Kidney epithelial cell (primary cell): Measurements from ENCODE around the gene MIDN. TPM values are rescaled to one million over a fixed set of nuclear protein-coding genes. Genes with fewer than 3 reads are reported as not detected.

Source experiments
- DNase-seq: peaks from one replicate; pipeline ENCODE4 v3.0.0-alpha.2; 2010; ENCODE audit warnings: low read depth
- H3K27me3 ChIP-seq: 2 replicates; pipeline ENCODE4 v1.6.0; 2011; ENCODE audit warnings: low read length; ENCODE audit not compliant: control insufficient read depth, insufficient read depth
- H3K36me3 ChIP-seq: 2 replicates; pipeline ENCODE4 v1.5.1; 2011; ENCODE audit warnings: low read length; ENCODE audit not compliant: control insufficient read depth, insufficient read depth
- H3K4me3 ChIP-seq: 2 replicates; pipeline ENCODE4 v1.5.1; 2011; ENCODE audit warnings: low read depth, mild to moderate bottlenecking, control low read depth, low read length
- total RNA-seq: library from RNA; depleted of rRNA; stranded (reverse); fragments of >200 nt; gene quantifications from 2 replicates; pipeline ENCODE4 v1.2.3, GENCODE V29; 2015
- TF ChIP-seq, protein P1 (sequence below): IDR thresholded peaks from 2 replicates; pipeline ENCODE4 v1.5.1; 2011; ENCODE audit warnings: mild to moderate bottlenecking, moderate library complexity, low read length, control low read depth, inconsistent platforms; ENCODE audit not compliant: insufficient read depth, poor library complexity, severe bottlenecking

Gene MIDN
- total RNA-seq, 1 donor from 2014 or later = 69.4 TPM

- peaks cover 77% of the 10 kb centered on the region for H3K27me3 ChIP-seq
- TF ChIP-seq, protein P1, sequence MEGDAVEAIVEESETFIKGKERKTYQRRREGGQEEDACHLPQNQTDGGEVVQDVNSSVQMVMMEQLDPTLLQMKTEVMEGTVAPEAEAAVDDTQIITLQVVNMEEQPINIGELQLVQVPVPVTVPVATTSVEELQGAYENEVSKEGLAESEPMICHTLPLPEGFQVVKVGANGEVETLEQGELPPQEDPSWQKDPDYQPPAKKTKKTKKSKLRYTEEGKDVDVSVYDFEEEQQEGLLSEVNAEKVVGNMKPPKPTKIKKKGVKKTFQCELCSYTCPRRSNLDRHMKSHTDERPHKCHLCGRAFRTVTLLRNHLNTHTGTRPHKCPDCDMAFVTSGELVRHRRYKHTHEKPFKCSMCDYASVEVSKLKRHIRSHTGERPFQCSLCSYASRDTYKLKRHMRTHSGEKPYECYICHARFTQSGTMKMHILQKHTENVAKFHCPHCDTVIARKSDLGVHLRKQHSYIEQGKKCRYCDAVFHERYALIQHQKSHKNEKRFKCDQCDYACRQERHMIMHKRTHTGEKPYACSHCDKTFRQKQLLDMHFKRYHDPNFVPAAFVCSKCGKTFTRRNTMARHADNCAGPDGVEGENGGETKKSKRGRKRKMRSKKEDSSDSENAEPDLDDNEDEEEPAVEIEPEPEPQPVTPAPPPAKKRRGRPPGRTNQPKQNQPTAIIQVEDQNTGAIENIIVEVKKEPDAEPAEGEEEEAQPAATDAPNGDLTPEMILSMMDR = no peak
- H3K36me3 ChIP-seq = no peaks in the 10 kb centered on the region
- H3K4me3 ChIP-seq = no peak overlapping the region
- no peak for DNase-seq
These were observed 40.7 kb downstream of the MIDN start for GRCh38 chr19:1288833-1289685.

- TF ChIP-seq, protein P1 = no peak
- Histone ChIP-seq H3K27me3 (peaks cover 77% of the 10 kb centered on the region), H3K4me3 (no peak overlapping the region), H3K36me3 (no peaks in the 10 kb centered on the region)
- DNase-seq = no peak
These were observed 41.3 kb downstream of the MIDN start for GRCh38 chr19:1289686-1290025.

DNA sequence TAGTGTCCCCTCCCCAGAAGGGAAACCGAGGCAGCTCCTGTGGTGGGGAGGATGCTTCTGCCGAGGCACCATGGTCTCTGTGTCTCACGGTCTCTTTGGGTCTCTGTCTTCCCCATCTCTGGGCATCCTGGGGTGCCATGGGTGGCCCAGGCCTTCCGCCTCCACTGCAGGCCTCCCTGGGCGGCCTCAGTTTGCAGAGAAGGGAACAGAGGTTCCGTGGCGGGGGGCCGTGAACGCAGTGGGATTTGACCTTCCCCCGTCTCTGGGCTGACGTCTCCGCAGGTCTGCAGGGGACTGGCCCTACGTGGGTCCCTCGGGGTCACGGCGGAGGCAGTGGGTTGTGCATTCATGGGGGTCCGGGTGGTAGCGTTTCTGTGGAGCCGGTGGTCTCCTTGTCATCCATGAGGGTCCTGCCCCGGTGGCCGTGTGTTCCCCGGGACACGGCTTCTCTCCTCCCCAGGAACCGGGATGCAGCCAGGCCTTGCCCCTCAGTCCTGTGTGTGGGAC lies 41.9 kb downstream of the MIDN start:
- H3K27me3 ChIP-seq = peaks cover 77% of the 10 kb centered on the region
- TF ChIP-seq, protein P1 = no peak
- no peaks in the 10 kb centered on the region for H3K36me3 ChIP-seq
- H3K4me3 ChIP-seq = no peak overlapping the region
- no peak for DNase-seq

DNA sequence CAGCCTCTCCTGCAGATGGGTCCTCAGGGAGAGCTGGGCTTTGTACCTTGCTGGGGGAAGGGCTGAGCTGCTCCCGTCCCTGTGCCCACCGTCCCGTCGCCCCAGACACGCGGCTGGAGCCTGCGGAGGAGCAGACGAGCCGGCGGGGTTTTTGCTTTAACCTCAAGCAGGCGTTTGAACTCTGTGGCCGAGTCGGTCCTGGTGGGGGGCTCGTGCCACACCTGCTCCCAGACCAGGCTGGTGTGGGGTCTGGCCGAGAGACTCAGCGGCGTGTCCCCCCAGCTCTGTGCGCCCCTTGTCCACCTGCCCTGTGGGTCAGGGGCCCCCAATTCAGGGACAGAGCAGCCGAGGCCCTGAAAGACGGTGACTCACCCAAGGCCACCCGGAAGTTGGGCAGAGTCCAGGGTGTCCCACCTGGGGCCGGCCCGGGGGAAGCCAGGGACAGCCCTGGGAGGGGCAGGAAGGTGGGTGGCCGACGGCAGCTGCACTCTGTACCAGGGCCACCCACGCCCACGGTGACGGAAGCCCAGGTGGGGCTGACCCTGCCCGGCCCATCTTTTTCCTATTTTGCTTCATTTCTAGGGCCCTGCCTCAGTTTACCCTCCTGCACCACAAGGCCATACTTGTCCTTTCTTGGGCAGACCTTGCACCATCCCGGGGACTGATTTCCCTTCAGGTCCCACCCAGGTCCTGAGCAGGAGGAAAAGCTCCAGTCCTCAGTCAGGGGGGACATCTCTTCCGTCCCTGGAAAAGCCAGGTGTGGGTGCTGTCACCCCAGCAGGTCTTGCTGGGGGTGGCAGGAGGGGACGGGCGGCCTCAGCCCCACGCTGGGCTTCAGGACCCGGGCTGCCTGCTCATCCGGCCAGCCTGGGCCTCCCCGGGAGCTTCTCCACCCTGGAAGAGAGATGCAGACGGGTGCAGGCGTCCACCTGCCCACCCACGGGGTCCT lies 42.6 kb downstream of the MIDN start:
- TF ChIP-seq, protein P1 = no peak
- H3K4me3 ChIP-seq = no peak overlapping the region
- H3K36me3 ChIP-seq = no peaks in the 10 kb centered on the region
- H3K27me3 ChIP-seq = peaks cover 80% of the 10 kb centered on the region
- no peak for DNase-seq

GRCh38 chr19:1291761-1292418 lies 43.5 kb downstream of the MIDN start:
- Histone ChIP-seq H3K4me3 (no peak overlapping the region), H3K36me3 (no peaks in the 10 kb centered on the region), H3K27me3 (peaks cover 78% of the 10 kb centered on the region)
- TF ChIP-seq, protein P1 = no peak
- DNase-seq = no peak
